GM21723 (cell line): ENCODE data around the gene RC3H2.
"Not testable (repeated sequence)": the region's sequence is repeated elsewhere in the genome, so short reads cannot be mapped to it uniquely, and the experiment has no call there.

Experiments used
- ATAC-seq: cut with Tn5 transposase; IDR thresholded peaks from one replicate; pipeline ENCODE4 v1.9.1; 2021; ENCODE audit warnings: mild to moderate bottlenecking, moderate library complexity; ENCODE audit not compliant: unreplicated experiment

RC3H2 gene

DNA sequence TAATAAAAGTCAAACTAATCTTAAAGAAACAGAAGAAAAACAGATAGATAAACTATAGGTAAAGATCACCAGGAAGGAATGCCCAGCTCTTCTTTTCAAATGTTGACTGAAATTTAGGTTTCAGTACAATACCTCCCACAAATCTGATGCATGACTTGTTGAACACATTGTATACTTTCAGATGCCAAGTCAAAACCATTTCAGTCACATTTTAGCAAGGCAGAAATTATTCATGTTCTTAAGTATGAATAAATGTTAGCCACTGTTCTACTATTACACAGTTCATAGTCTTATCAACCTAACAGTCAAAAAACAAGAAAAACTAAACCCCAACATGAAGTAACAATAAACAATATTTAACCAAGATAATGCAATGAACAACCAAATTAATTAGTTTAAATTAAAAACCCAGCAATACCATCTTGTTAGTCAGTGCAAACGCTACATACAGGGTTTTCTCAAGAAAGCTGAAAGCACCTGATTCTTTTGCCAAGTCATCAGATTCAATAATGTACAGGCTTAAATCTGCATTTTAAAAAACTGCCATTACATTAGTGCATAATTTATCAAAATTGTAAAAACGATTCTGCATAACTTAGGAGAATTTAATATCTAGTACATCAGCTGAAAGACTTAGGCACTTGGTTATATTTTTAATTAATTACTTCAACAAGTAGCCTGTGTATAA is 56.8 kb downstream of the RC3H2 start:
- no peak for ATAC-seq

DNA sequence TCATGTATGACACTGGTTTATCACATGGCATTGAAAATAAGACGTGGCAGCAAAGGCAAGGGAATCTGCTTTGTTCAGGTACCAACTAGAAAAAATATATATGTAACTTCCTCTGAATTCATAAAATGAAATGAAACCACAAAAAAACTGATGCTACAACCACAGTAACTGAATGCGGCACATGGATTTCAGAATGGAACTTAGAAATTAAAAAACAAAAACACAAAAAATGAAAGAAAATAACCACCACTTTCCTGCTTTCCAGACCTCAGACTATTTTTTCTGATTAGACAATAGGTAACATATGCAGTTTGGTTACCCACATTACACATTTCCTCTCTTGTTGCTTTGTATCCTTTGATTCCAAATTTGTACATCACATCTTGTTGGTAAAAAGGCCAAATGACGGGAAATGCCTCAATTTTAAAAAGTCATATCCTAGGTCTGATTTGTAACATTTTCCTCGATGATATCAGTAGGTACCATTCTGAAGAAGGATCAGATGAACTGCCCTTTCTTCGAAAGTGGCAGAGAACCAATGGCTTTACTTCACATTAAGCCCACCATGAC is 58.7 kb downstream of the RC3H2 start:
- no peak for ATAC-seq

DNA sequence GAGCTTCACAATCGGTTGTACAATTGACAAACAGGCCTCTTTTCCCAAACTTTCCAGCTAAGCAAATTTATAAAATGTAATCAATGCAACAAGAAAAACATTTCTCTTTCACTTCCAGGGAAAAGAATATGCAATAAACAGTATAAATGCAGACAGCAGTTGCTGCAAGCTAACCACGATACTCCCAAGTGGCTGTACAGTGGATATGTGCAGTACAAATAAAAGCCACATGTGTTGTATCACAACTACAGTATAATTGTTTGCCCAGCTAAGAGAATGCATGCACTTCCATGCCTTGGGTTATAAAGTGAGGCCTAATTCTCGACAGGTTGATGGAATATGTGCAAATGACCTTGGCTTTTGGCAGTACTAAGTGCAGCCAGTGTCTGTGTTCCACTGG is 60.0 kb downstream of the RC3H2 start:
- ATAC-seq = no peak

DNA sequence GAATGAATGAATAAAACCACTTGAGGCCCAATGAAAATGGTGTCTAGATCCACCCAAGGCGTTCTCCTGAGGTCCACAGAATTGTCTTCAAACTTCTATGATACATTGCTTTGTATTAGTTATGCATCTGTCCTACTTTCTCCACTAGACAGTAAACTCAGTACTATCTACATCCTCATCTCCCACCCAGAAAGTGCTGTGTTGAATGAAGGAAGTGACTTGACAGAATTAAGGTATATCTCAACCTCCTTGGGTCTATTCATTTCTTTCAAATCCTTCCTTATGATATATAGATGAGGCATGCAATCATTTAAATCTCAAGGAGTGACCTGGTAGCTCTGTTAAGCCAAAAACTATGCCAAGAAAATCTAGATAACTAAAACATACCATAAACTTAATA is 61.0 kb downstream of the RC3H2 start:
- no peak for ATAC-seq

DNA sequence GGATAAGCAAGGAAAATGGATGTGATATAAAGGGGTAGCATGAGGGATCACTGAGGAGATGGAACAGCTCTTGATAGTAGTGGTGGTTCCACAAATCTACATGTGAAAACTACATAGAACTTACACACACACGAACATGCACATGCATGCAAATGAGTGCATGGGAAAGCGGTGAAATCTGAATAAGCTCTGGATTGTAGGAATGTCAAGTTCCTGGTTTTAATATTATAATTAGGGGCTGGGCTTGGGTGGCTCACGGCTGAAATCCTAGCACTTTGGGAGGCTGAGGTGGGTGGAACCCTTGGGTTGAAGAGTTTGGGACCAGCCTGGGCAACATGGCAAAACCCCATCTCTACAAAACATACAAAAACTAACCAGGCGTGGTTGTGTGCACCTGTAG is 63.7 kb downstream of the RC3H2 start:
- no peak for ATAC-seq

DNA sequence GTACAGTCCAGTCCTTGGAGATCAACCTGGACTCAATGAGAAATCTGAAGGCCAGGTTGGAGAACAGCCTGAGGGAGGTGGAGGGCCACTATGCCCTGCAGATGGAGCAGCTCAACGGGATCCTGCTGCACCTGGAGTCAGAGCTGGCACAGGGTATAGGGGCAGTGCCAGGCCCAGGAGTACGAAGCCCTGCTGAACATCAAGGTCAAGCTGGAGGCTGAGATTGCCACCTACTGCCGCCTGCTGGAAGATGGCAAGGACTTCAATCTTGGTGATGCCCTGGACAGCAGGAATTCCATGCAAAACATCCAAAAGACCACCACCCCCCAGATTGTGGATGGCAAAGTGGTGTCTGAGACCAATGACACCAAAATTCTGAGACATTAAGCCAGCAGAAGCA is 66.7 kb downstream of the RC3H2 start:
- ATAC-seq = not testable (repeated sequence)

DNA sequence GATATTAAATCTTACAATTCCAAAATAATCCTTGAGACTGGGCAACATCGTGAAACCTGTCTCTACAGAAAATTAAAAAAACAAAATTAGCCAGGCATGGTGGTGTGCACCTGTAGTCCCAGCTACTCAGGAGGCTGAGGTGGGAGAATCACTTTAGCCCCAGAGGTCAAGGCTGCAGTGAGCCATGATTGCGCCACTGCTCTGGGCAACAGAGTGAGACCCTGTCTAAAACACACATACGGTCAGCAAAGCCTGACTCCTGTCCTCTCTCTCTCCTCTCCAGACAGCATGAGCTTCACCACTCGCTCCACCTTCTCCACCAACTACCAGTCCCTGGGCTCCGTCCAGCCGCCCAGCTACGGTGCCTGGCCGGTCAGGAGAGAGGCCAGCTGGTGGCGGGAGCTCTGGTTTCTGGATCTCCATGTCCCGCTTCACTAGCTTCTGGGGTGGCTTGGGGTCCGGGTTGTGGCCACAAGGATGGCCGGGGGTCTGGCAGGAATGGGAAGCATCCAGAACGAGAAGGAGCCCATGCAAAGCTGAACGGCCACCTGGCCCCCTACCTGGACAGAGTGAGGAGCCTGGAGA is 67.8 kb downstream of the RC3H2 start:
- no peak for ATAC-seq

DNA sequence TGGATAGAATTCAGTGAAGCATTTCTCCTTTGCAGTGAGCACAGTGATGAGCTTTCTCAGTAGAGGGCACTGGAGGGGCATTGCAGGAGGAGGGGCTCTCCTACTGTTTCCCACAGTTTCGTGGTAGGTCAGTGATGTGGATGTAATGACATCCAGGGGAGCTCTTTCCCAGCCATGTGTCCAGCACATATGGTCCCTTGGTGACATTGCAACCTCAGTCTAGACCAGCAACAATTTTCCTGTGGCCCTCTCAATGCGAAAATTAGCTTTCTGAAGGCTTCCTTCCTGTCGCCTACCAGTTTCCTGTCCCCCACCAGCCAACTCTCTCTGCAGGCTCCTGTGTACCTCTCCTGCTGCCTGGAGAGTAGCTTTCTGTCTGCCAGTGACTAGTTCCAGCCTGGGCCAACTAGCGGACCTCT is 69.8 kb downstream of the RC3H2 start:
- no peak for ATAC-seq

DNA sequence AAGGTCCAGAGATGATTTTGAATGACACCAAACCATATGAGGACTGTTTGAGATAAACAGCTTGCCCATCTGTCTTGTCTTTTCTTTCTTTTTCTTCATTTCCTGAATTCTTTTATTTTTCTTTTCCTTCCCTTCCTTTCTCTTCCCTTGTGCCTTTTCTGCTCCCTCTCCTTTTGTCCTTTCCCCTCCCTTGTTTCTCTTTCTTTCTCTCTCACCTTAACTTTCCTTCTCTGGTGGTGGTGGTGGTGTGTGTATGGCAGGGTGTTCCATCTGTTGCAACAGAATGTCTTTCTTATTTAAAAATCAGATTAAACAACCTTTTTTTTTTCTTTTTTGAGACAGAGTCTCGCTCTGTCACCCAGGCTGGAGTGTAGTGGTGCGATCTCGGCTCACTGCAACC is 73.0 kb downstream of the RC3H2 start:
- no peak for ATAC-seq

DNA sequence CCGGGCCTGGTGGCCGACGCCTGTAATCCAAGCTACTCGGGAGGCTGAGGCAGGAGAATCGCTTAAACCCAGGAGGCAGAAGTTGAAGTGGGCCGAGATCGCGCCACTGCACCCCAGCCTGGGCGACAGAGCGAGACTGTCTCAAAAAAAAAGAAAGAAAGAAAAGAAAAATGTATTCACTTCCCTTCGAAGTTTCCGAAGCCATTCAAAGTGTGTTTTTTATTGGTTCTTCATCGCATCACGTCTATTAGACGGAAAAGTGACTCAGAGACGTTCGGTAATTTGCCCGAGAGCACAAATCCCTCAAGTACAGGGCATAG is 76.2 kb downstream of the RC3H2 start:
- ATAC-seq = not testable (repeated sequence)

DNA sequence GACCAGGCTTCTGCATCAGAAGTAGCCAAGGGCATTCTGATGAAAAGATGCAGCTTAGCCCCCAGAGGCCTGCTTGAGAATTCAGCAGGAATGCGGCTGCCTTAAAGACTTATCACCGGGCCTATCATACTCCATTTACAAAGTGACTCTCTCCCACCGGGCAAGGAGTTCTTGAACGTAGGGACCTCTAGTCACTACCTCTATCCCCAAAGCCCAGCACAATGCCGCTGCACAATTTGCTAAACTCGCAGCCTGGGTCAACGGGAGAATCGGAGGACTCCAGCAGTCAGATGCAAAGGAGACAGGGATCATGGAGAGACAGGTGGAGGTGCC is 77.4 kb downstream of the RC3H2 start:
- peak; percentile 12 for ATAC-seq

DNA sequence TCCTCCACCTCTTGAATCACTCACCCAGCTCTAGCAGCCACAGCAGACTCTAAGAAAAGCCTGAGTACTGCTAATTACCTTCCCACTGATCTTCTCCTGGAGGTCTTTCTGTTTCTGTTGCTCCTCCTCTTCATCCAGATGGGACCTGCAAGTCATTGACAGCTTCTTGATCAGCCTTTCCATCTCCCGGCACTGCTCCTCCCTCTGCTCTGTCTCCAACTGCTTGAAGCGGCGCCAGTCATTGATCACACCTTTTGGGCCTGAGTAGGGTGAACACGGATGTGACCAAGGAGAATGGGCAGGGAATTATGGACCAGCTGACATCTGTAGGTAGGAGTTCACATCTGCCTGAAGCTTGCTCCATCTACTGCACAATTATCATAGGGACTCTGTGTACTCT is 82.2 kb downstream of the RC3H2 start:
- ATAC-seq = no peak

DNA sequence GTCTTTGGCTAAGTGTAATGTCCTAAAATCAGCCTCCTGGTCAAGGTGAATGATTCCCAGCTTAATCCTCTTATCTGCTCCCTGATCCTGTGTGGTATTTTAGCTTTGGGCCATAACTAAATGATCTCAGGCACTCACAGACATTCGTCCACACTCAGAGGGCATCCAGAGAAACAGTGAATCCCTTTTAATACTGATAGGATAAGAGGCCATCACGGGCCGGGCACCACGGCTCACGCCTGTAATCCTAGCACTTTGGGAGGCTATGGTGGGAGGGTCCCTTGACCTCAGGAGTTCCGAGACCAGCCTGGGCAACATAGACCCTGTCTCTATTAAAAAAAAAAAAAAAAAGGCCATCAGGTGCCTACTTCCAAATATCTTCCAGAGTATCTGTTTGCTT is 83.1 kb downstream of the RC3H2 start:
- ATAC-seq = no peak

DNA sequence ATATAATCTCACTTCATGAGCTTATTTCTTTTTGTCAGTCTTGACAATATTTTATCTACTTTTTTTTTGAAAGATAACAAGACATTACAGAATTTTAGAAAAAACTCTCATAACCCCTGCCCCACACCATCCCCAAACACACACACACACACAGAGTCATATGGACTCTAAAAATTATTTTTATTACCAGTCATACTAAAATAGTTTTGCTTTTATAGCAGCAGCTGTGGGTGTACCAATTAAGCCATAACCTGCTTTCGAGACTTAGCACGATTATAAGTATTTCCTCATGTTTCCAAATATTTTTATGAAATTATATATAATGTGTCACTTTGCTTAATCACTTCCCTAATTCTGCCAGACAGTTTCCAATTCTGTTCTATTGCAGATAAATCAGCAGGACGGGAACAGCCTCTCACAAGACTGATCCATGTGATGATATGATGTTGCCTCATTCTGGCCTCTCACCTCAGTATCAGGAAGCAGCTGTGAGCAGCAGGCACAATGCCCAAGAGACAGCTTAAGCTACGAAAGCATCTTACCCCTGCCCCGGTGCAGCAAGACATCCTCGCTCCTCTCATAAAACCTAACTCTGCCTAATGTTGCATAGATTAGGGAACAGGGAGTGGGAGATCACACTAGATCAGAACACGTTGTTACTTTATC is 83.7 kb downstream of the RC3H2 start:
- ATAC-seq = no peak

DNA sequence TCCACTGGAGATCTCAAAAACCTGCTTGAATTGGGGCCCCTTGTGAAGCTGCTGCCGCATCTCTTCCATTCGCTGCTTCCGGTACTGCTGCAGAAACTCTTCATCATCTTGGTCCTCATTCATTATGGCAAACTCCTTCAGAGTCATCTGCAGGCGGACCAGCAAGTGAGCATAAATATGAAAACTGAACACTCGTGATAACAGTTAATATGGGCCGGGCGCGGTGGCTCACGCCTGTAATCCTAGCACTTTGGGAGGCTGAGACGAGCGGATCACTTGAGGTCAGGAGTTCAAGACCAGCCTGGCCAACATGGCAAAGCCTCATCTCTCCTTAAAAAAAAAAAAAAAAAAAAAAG is 84.7 kb downstream of the RC3H2 start:
- no peak for ATAC-seq

DNA sequence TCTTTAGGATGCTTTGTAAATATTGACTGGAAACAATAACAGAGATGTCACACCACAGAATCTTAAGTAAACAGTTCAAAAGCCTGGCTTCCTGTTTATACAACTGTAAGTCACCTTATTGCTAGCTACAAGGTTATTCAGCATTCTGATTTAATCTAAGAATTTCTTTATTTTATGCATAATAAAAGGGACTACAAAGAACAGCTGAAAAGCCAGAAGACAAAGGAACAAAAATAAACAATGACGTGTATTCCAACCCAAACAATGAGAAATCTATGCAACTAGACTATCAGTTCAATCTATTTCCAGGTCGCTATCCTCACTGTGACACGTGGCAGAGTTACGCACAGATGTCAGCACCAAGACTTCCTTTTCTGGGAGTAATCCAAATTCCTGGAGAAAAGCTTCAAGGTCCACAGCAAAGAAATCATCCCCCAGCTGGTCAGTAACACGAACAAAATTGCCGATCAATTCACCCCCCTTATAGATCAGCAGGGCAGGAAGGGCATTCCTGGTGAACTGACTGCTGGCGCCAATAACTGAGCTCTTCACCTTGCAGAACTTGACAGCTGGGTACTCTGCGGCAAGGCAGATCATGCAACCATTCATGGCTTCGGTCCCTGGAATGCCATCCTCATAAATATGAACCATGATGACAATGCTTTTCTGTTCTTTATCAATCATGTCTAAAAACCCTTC is 85.2 kb downstream of the RC3H2 start:
- no peak for ATAC-seq

DNA sequence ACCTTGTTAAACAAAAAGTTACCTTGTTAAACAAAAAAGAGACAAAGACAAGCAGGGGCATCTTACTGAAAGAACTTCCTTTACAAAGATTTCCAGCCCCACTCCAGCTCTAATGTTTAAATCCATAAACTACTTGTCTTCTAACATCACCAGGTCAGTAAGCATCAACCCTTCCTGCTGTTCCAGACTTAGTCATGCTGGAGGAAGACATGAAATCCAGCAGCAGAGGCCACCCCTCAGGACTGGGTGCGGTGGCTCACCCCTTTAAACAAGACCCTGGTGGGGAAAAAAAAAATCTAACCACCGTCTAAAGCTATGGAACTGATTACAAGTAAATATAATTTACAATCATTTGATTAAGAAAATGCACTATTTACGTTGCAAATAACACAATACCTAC is 85.8 kb downstream of the RC3H2 start:
- ATAC-seq = no peak

DNA sequence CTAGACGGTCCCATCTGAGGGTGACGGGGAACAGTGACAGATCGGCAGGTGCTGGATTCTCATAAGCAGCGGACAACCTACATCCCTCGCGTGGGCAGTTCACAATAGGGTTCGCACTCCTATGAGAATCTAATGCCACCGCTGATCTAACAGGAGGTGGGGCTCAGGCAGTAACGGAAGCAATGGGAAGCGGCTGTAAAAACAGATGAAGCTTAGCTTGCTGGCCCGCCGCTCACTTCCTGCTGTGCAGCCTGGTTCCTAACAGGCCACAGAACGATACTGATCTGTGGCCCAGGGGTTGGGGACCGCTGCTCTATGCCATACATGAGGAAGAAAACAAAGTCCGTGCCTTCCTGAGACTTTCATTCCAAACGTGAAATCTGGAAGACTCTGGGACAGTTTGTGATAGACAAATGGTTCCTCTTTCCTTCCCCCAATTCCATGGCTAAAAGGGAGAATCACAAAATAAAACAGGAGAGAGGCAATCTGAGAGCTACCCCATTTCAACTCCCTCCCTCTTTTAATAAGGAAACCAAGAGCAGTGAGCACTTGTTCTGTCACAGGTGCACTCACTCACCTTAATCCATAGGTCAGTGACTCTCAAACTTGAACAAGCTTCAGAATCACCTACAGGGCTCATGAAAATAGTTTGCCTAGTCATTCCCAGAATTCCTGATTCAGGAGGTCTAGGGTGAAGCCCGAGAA is 88.8 kb downstream of the RC3H2 start:
- ATAC-seq = no peak

DNA sequence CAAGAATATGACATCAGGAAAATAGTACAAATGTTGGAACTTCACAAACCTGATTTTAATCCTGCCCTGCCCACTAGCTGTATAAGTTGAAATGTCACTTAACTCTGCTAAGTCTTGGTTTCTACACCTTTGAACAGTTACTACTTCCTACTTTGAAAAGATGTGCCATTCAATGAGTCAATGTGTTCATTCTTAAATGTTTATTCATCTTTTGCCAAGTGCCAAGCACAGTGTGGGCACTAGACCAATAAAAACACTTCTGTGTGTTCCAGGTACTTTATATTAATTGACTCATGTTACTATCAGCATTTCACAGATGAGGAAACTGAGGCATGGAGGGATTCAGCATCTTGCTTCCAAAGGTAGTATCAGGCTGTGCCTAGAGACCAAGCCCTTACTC is 89.6 kb downstream of the RC3H2 start:
- no peak for ATAC-seq

DNA sequence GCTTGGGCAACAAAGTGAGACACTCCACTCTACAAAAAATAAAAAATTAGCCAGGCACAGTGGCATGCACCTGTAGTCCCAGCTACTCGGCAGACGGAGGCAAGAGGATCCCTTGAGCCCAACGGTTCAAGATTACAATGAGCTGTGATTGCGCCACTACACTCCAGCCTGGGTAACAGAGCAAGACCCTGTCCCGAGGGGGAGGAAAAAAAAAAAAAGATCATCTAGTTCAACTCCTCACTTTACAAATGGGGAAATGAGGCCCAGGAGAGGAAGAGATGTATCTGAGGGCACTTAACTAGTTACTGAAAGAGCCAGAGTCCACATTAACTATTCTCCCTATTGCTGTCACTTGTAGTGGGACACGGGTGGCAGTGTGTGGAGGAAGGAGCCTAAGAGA is 90.6 kb downstream of the RC3H2 start:
- ATAC-seq = no peak

DNA sequence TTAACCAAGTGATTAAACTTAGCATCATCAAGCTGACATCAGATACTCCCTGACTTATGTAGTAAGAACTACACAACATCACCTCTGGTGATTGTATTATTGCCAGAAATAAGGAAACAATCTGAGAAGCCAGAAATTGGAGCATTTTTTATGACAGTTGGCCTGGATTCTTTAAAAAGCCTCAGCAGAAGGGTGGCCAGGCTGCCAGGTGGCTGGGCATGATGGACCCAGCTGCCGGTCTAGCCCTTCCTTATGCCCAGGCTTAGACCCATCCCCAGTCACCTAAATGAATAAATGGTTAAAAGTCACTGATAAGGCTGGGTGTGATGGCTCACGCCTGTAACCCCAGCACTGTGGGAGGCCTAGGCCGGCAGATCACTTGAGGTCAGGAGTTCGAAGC is 92.4 kb downstream of the RC3H2 start:
- ATAC-seq = no peak
